GM13976 (cell line): ENCODE measurements around the gene FYB1.

Source experiments
- DNase-seq: peaks from one replicate; pipeline ENCODE4 v3.0.0; 2012; ENCODE audit warnings: low spot score
- CTCF ChIP-seq: IDR thresholded peaks from 2 replicates; pipeline ENCODE4 v1.5.1; 2012; ENCODE audit warnings: borderline replicate concordance, mild to moderate bottlenecking; ENCODE audit not compliant: insufficient read depth; ENCODE audit errors: extremely low read depth, missing control alignments, control extremely low read depth
- in situ Hi-C: fragments of 300-500 bp; cut with MboI; formaldehyde crosslinking; loops from one replicate; pipeline ENCODE4 v1.12.0; 2022; ENCODE audit warnings: low sequenced_read_pairs, mixed read lengths, inconsistent platforms; ENCODE audit not compliant: unreplicated experiment

FYB1 gene

GRCh38 chr5:39058178-39058921 lies 161.0 kb downstream of the FYB1 start:
- DNase-seq, result peak; percentile 47
- in situ Hi-C loops, result no loop called here
- no peak for TF ChIP-seq CTCF

- in situ Hi-C loops, result no loop called here
- no peak for TF ChIP-seq CTCF
- no peak for DNase-seq
Observed at GRCh38 chr5:39057734-39058133, 161.6 kb downstream of the FYB1 start.

GRCh38 chr5:39055768-39056398 lies 163.5 kb downstream of the FYB1 start:
- no peak for DNase-seq
- in situ Hi-C loops, result no loop called here
- TF ChIP-seq CTCF, result no peak
